Measurements from ENCODE around the gene VWCE. TPM values are rescaled to one million over a fixed set of nuclear protein-coding genes. Genes with fewer than 3 reads are reported as not detected.

VWCE gene
- total RNA-seq, 1 experiment from 2014 or later: 0.51 TPM

DNA sequence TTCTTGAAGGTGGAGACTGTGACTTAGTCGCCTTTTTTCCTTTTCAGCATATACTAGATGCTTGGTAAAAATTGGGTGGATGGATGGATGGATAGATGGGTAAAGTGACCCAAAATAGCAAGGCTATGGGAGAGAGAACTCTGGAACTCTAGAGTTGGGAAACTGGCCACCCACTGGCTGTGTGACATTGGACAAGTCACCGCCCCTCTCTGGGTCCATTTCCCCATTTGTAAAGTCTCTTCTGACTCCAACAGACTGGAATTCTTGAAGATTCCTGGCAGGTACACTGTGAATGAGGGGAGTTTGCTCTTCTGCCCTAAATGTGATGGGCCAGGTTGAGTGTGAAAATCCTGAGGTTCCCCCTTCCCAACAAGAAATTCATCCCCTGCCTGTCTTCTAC lies 45.9 kb upstream of the VWCE start:
- Histone ChIP-seq H3K9me3 (ENCODE audit: control insufficient read depth, insufficient read depth, low read depth, low read length) (no peaks in the 10 kb centered on the region), H3K36me3 (ENCODE audit: control insufficient read depth, insufficient read depth, low read length) (no peaks in the 10 kb centered on the region), H3K4me3 (ENCODE audit: low read depth in 2 of 2, low read length in 2 of 2) (no peak overlapping the region), H3K27me3 (ENCODE audit: control insufficient read depth, insufficient read depth, low read length) (no peaks in the 10 kb centered on the region), H3K27ac (ENCODE audit: low read length) (no peak overlapping the region), H3K4me1 (ENCODE audit: control insufficient read depth, insufficient read depth, low read length) (no peaks in the 10 kb centered on the region; the same call in 1 of the 2 replicates)
- ATAC-seq: no peak
- DNase-seq (ENCODE audit: low read depth, low spot score): no peak
- ChIA-PET CTCF (no interaction called here), POLR2A (no interaction called here)
- TF ChIP-seq TCF7L2 (IDR thresholded peaks at IDR 0.05; ENCODE audit: low read depth, low read length) (no peak), POLR2AphosphoS5 (IDR thresholded peaks at IDR 0.05; ENCODE audit: low read depth, low read length) (no peak), SIN3A (IDR thresholded peaks at IDR 0.05; ENCODE audit: borderline replicate concordance, insufficient read depth, low read depth, low read length) (no peak), CTCF (IDR thresholded peaks at IDR 0.05) (no peak), REST (IDR thresholded peaks at IDR 0.05; ENCODE audit: insufficient read depth in 1 of 2, low read depth in 2 of 2, low read length in 1 of 2) (no peak)
- no TSS peak for BruUV-seq (replicated peaks)
- intact Hi-C loops (cut with micrococcal nuclease; ENCODE audit: unreplicated experiment) (no loop called here), in situ Hi-C loops (cut with HindIII; ENCODE audit: low pct_unique_long_range_greater_than_20kb, low sequenced_read_pairs) (no loop called here)

DNA sequence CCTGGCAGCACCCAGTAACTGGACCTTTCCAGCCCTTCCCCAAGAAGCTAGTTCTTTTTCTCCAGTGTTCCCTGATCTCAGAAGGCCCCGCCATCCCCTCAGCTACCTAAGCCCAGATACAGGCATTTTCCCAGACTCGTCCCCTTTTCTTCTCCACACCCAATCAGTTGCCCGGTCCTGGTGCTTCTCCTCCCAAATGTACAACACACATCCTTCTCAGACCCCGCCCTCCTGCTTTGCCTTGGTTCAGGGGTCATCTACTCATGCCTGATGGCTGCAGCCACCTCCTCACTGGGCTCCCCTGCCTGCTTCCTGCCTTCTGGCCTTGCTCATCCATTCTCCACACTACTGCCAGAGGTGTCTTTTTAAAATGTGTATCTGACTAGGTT lies 44.4 kb upstream of the VWCE start:
- DNase-seq (ENCODE audit: low read depth, low spot score): no peak
- H3K4me3 ChIP-seq (ENCODE audit: low read depth in 2 of 2, low read length in 2 of 2): no peak overlapping the region
- no peaks in the 10 kb centered on the region for H3K9me3 ChIP-seq (ENCODE audit: control insufficient read depth, insufficient read depth, low read depth, low read length)
- ChIA-PET CTCF (no interaction called here), POLR2A (no interaction called here)
- no peak for ATAC-seq
- no peaks in the 10 kb centered on the region for H3K27me3 ChIP-seq (ENCODE audit: control insufficient read depth, insufficient read depth, low read length)
- no peak overlapping the region for H3K27ac ChIP-seq (ENCODE audit: low read length)
- in situ Hi-C loops (cut with HindIII; ENCODE audit: low pct_unique_long_range_greater_than_20kb, low sequenced_read_pairs): no loop called here
- intact Hi-C loops (cut with micrococcal nuclease; ENCODE audit: unreplicated experiment): no loop called here
- no TSS peak for BruUV-seq (replicated peaks)
- peaks cover 7% of the 10 kb centered on the region for H3K4me1 ChIP-seq (ENCODE audit: control insufficient read depth, insufficient read depth, low read length)
- TF ChIP-seq REST (IDR thresholded peaks at IDR 0.05; ENCODE audit: insufficient read depth in 1 of 2, low read depth in 2 of 2, low read length in 1 of 2) (no peak), POLR2AphosphoS5 (IDR thresholded peaks at IDR 0.05; ENCODE audit: low read depth, low read length) (no peak), TCF7L2 (IDR thresholded peaks at IDR 0.05; ENCODE audit: low read depth, low read length) (no peak), SIN3A (IDR thresholded peaks at IDR 0.05; ENCODE audit: borderline replicate concordance, insufficient read depth, low read depth, low read length) (no peak), CTCF (IDR thresholded peaks at IDR 0.05) (no peak)
- H3K36me3 ChIP-seq (ENCODE audit: control insufficient read depth, insufficient read depth, low read length): no peaks in the 10 kb centered on the region
